Upper lobe of left lung (tissue), 6 donors: ENCODE measurements around the gene CSTF2. TPM values are rescaled to one million over a fixed set of nuclear protein-coding genes. Genes with fewer than 3 reads are reported as not detected.
A peak's percentile ranks its signal among the peaks of the same experiment; 100 is the strongest.

Experiments used
- ATAC-seq, 2 donors: fragments of 200-7000 bp; cut with Tn5 transposase; one replicate each; pipeline ENCODE4 v1.9.1; 2022; ENCODE audit warnings: mild to moderate bottlenecking in 2 of 2, moderate library complexity in 2 of 2; ENCODE audit not compliant: low FRiP score in 2 of 2
- DNase-seq, 2 donors: peaks; one replicate each; pipeline ENCODE4 v3.0.0-alpha.2; 2019 to 2020
- H3K27ac ChIP-seq, 4 donors: fragments of 200-600 bp; sonication (generic); one replicate each; pipeline ENCODE4 v1.5.1; 2016 to 2019
- H3K27me3 ChIP-seq, 4 donors: fragments of 200-600 bp; sonication (generic); one replicate each; pipeline ENCODE4 v1.5.1; 2017 to 2019
- H3K36me3 ChIP-seq, 4 donors: fragments of 200-600 bp; sonication (generic); one replicate each; pipeline ENCODE4 v1.5.1; 2016 to 2019
- H3K4me1 ChIP-seq, 4 donors: fragments of 200-600 bp; sonication (generic); one replicate each; pipeline ENCODE4 v1.5.1; 2018 to 2019
- H3K4me3 ChIP-seq, 4 donors: fragments of 200-600 bp; sonication (generic); one replicate each; pipeline ENCODE4 v1.5.1; 2017 to 2019; ENCODE audit warnings: mild to moderate bottlenecking in 2 of 4, moderate library complexity in 1 of 4
- H3K9me3 ChIP-seq, 4 donors: fragments of 200-600 bp; sonication (generic); one replicate each; pipeline ENCODE4 v1.5.1; 2018 to 2019
- EP300 ChIP-seq, 4 donors: sonication (generic); formaldehyde crosslinking; IDR thresholded peaks; one replicate each; pipeline ENCODE4 v1.5.1; 2017; ENCODE audit warnings: antibody characterized with exemption in 4 of 4, control low read depth in 2 of 4
- POLR2A ChIP-seq, 4 donors: fragments of 450-650 bp; IDR thresholded peaks; one replicate each; pipeline ENCODE4 v1.5.1; 2016 to 2017; ENCODE audit warnings: antibody characterized with exemption in 4 of 4, mild to moderate bottlenecking in 2 of 4
- POLR2AphosphoS5 ChIP-seq, 2 donors: sonication (generic); formaldehyde crosslinking; IDR thresholded peaks; one replicate each; pipeline ENCODE4 v1.5.1; 2017; ENCODE audit warnings: antibody characterized with exemption in 2 of 2
- WGBS, 2 donors: methylation state at CpG; one replicate each; pipeline ENCODE4 v1.1.5; 2017 to 2018; 5-methylcytosine and 5-hydroxymethylcytosine counted together
- total RNA-seq, 6 donors: library from RNA; depleted of rRNA in 4 of 6; stranded (reverse); fragments of >200 nt in 4 of 6; gene quantifications; one replicate each; pipeline versions ENCODE4 v1.1.0 to v1.2.1, GENCODE V29; 2016 to 2021
- TF ChIP-seq, protein P1 (sequence below), 6 experiments: fragments of 450-650 bp in 4 of 6; fragments of 200-600 bp in 2 of 6; sonication (generic) in 2 of 6; IDR thresholded peaks; one replicate each; pipeline ENCODE4 v1.5.1; 2016 to 2019; ENCODE audit warnings: antibody characterized with exemption in 6 of 6
- donor health status: DM: no; HTN: no; CAD: no; lungs with moderate emphysema.
- donor health status: DM: no; HTN: yes; CAD: no; lungs with severe emphysema.

CSTF2 gene
- total RNA-seq, 6 donors from 2014 or later, result 11.2 to 17.0 (median 14.2) TPM

DNA sequence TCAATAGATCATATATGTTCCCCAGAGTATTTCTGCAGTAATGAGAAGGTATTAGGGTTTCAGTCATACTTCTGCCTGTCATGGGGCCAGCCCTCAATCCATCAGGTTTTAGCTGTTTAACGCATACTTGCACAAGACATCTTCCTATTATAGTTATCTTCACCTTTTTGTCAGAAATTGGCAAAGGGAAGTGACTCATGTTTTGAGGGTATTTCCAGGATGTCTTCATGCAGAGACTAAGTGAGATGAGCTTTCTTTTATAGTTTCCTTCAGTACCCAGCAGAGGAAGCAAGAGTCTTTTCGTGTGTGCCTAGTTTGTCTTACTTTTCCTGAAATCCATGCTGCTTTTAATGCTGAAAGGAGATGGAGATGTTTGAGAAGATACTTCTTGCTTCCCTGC, 9.5 kb downstream of the CSTF2 start:
- Histone ChIP-seq H3K27me3 (no peaks in the 10 kb centered on the region), H3K4me1 (no peaks in the 10 kb centered on the region), H3K27ac (no peak overlapping the region), H3K36me3 (peaks cover 0 to 50% (median 10%) of the 10 kb centered on the region in 4 donors), H3K4me3 (no peak overlapping the region), H3K9me3 (no peaks in the 10 kb centered on the region)
- ATAC-seq (no peak), DNase-seq (no peak)
- WGBS, 2 donors, result 50 to 59% methylated on average over 2 of the region's 2 CpGs
- no peak for TF ChIP-seq POLR2A (IDR thresholded peaks at IDR 0.05)
- no peak for TF ChIP-seq EP300 (IDR thresholded peaks at IDR 0.05)
- no peak for TF ChIP-seq POLR2AphosphoS5 (IDR thresholded peaks at IDR 0.05)
- TF ChIP-seq, protein P1, sequence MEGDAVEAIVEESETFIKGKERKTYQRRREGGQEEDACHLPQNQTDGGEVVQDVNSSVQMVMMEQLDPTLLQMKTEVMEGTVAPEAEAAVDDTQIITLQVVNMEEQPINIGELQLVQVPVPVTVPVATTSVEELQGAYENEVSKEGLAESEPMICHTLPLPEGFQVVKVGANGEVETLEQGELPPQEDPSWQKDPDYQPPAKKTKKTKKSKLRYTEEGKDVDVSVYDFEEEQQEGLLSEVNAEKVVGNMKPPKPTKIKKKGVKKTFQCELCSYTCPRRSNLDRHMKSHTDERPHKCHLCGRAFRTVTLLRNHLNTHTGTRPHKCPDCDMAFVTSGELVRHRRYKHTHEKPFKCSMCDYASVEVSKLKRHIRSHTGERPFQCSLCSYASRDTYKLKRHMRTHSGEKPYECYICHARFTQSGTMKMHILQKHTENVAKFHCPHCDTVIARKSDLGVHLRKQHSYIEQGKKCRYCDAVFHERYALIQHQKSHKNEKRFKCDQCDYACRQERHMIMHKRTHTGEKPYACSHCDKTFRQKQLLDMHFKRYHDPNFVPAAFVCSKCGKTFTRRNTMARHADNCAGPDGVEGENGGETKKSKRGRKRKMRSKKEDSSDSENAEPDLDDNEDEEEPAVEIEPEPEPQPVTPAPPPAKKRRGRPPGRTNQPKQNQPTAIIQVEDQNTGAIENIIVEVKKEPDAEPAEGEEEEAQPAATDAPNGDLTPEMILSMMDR (IDR thresholded peaks at IDR 0.05), result no peak

DNA sequence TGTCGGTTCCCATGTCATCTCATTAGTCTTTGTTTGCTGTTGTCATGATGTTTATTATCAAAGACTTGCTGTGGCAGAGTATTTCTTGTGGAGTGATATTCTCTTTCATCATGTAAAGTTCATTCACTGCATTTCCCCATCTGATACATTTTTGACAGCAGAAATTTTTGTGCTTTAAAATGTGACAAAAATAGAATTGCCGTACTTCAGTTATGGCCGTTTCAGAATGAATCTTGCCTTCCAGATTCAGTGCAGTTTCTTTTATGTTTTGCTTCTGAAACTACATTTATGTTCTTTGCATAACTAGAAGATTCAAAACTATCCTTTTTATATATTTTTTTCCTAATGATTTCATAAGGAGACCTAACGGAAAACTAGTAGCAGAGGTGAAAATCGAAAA, 10.0 kb downstream of the CSTF2 start:
- no peak for TF ChIP-seq POLR2A (IDR thresholded peaks at IDR 0.05)

DNA sequence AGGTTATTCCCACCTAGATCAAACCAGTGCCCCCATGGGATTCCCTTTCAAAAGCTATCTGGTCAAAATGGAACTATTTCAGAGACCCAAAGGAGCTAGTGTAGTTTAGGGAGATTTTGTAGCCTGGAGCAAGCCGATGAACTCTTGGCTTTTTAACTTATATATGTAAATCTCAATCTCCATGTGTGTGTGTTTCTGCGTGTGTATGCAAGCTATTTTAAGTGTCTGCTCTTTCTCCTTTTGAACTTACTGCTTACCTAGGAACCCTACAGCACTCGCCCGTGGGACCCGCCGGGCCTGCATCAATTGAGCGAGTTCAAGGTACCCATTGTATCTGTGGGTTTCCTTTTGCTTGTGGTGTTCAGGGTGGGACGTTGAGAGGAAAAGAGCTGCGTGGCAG, 10.4 kb downstream of the CSTF2 start:
- H3K4me1 ChIP-seq, result no peaks in the 10 kb centered on the region
- H3K27ac ChIP-seq, result no peak overlapping the region
- no peak overlapping the region for H3K4me3 ChIP-seq
- H3K9me3 ChIP-seq, result no peaks in the 10 kb centered on the region
- H3K27me3 ChIP-seq, result no peaks in the 10 kb centered on the region
- TF ChIP-seq POLR2A (IDR thresholded peaks at IDR 0.05), result no peak
- TF ChIP-seq EP300 (IDR thresholded peaks at IDR 0.05), result no peak
- no peak for TF ChIP-seq POLR2AphosphoS5 (IDR thresholded peaks at IDR 0.05)
- TF ChIP-seq, protein P1 (IDR thresholded peaks at IDR 0.05), result no peak
- H3K36me3 ChIP-seq, result peaks cover 0 to 48% (median 10%) of the 10 kb centered on the region in 4 donors
- 88 to 93% methylated on average over 9 of the region's 9 CpGs for WGBS, 2 donors
- DNase-seq (peak in 1 of 2 donors; percentile 6), ATAC-seq (no peak)

More for the DNA sequence above, 10.0 kb downstream of the CSTF2 start:
- Histone ChIP-seq H3K36me3 (peaks cover 0 to 51% (median 10%) of the 10 kb centered on the region in 4 donors), H3K27ac (no peak overlapping the region), H3K9me3 (no peaks in the 10 kb centered on the region), H3K4me3 (no peak overlapping the region), H3K4me1 (no peaks in the 10 kb centered on the region), H3K27me3 (no peaks in the 10 kb centered on the region)
- ATAC-seq (no peak), DNase-seq (no peak)
- WGBS, 2 donors, result 73 to 81% methylated on average over 5 of the region's 5 CpGs

DNA sequence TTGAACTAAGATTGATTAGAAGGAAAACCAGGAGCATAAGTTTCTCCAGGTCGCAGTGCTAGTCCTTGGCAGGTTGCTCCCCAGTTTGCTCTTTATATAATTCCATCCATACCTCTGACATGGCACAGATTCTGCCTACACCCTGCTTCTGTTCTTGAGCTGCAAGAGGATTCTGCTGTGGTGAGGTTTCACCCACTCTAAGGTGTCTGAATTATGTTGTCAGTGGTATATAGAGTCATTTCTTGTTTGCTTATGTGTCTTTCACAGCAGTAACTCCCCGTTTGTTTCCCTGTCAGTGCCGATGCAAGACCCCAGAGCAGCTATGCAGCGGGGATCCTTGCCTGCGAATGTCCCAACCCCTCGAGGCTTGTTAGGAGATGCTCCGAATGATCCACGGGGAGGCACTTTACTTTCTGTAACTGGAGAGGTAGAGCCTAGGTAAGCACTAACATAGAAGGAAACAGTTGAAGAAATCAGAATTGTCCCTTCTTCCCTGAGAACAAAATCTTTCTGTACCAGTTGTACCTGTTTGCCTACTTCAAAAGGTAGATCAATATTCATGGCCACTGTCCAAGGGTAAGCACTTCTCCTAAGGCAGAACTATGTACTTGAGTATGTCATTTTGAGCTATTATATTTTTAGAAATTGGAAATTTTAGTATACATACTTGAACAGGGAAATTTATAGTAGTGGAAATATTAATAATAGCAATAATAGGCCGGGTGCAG, 11.2 kb downstream of the CSTF2 start:
- 79 to 83% methylated on average over 9 of the region's 9 CpGs for WGBS, 2 donors
- Histone ChIP-seq H3K4me1 (no peaks in the 10 kb centered on the region), H3K4me3 (no peak overlapping the region), H3K27ac (no peak overlapping the region), H3K36me3 (peaks cover 0 to 48% (median 10%) of the 10 kb centered on the region in 4 donors), H3K27me3 (no peaks in the 10 kb centered on the region), H3K9me3 (no peaks in the 10 kb centered on the region)
- ATAC-seq, result no peak
- no peak for DNase-seq
- TF ChIP-seq, protein P1 (IDR thresholded peaks at IDR 0.05), result no peak
- no peak for TF ChIP-seq POLR2A (IDR thresholded peaks at IDR 0.05)
- no peak for TF ChIP-seq POLR2AphosphoS5 (IDR thresholded peaks at IDR 0.05)
- TF ChIP-seq EP300 (IDR thresholded peaks at IDR 0.05), result no peak

DNA sequence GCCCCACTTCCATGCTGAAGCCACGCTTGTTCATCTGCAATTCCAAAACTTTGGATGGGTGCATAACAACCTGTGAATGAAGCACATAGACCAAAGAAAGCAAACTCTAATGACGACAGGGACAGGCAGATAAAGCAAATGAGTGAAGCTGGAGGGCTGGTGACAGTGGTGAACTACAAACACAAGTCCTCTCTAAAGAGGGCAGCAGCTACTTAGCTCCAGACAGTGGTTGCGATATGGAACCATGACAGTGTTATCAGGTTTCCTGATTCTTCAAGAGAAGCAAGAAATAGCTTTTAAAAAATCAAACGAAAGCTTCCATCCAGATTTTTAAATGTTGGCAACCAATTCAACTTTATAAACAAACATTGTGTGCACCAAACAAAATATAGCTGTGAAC, 30.1 kb downstream of the CSTF2 start:
- DNase-seq, result no peak
- TF ChIP-seq EP300 (IDR thresholded peaks at IDR 0.05) (no peak), POLR2A (IDR thresholded peaks at IDR 0.05) (no peak), POLR2AphosphoS5 (IDR thresholded peaks at IDR 0.05) (no peak)
- TF ChIP-seq, protein P1 (IDR thresholded peaks at IDR 0.05), result no peak
- no peak for ATAC-seq
- Histone ChIP-seq H3K4me3 (no peak overlapping the region), H3K27ac (no peak overlapping the region), H3K4me1 (no peaks in the 10 kb centered on the region), H3K9me3 (no peaks in the 10 kb centered on the region), H3K36me3 (no peaks in the 10 kb centered on the region), H3K27me3 (no peaks in the 10 kb centered on the region)
- WGBS, 2 donors, result 56 to 60% methylated on average over 4 of the region's 4 CpGs
